Keratinocyte (primary cell): ENCODE measurements around the gene SYNE1. TPM values are rescaled to one million over a fixed set of nuclear protein-coding genes. Genes with fewer than 3 reads are reported as not detected.
A peak's percentile ranks its signal among the peaks of the same experiment; 100 is the strongest.

Source experiments
- DNase-seq: peaks from one replicate; pipeline ENCODE4 v3.0.0-alpha.2; 2011; ENCODE audit warnings: low read depth, missing footprints, low spot score
- FAIRE-seq: peaks from 2 replicates; lab custom pipeline; 2011; peaks lifted over from hg19 to GRCh38; lab: Jason Lieb, UNC
- H2AFZ ChIP-seq: 2 replicates; pipeline ENCODE4 v1.6.0; 2012; ENCODE audit warnings: low read length, control low read depth, inconsistent platforms; ENCODE audit not compliant: control insufficient read depth
- H3K27ac ChIP-seq: 2 replicates; pipeline ENCODE4 v1.5.1; 2011; ENCODE audit warnings: low read length; ENCODE audit not compliant: control insufficient read depth, insufficient read depth
- H3K27me3 ChIP-seq: 3 replicates; pipeline ENCODE4 v1.6.0; 2011; ENCODE audit warnings: low read length; ENCODE audit not compliant: control insufficient read depth, insufficient read depth; ENCODE audit errors: extremely low read depth
- H3K36me3 ChIP-seq, 2 experiments: 2 replicates in 1 of 2; 3 replicates in 1 of 2; pipeline ENCODE4 v1.5.1; 2011; ENCODE audit warnings: low read length in 2 of 2, mild to moderate bottlenecking in 1 of 2; ENCODE audit not compliant: control insufficient read depth in 2 of 2, insufficient read depth in 2 of 2; ENCODE audit errors: extremely low read depth in 1 of 2
- H3K4me1 ChIP-seq: 3 replicates; pipeline ENCODE4 v1.5.1; 2011; ENCODE audit warnings: low read length; ENCODE audit not compliant: control insufficient read depth, insufficient read depth; ENCODE audit errors: extremely low read depth
- H3K4me2 ChIP-seq: 3 replicates; pipeline ENCODE4 v1.6.0; 2011; ENCODE audit warnings: low read depth, low read length; ENCODE audit not compliant: control insufficient read depth, insufficient read depth; ENCODE audit errors: extremely low read depth
- H3K4me3 ChIP-seq, 3 experiments: fragments of 200-600 bp in 1 of 3; sonication (generic) in 1 of 3; 2 replicates in 2 of 3; 3 replicates in 1 of 3; pipeline ENCODE4 v1.5.1; 2011 to 2016; ENCODE audit warnings: low read length in 3 of 3, mild to moderate bottlenecking in 3 of 3, control low read depth in 2 of 3, inconsistent platforms in 1 of 3, low read depth in 1 of 3, mixed read lengths in 1 of 3, mixed run types in 1 of 3, moderate library complexity in 1 of 3; ENCODE audit not compliant: control insufficient read depth in 2 of 3, insufficient read depth in 2 of 3; ENCODE audit errors: extremely low read depth in 1 of 3
- H3K79me2 ChIP-seq: 2 replicates; pipeline ENCODE4 v1.6.0; 2012; ENCODE audit warnings: low read length; ENCODE audit not compliant: control insufficient read depth, insufficient read depth
- H3K9ac ChIP-seq: 3 replicates; pipeline ENCODE4 v1.6.0; 2011; ENCODE audit warnings: low read length; ENCODE audit not compliant: control insufficient read depth, insufficient read depth; ENCODE audit errors: extremely low read depth
- H3K9me1 ChIP-seq: 3 replicates; pipeline ENCODE4 v1.6.0; 2011; ENCODE audit warnings: low read length; ENCODE audit not compliant: control insufficient read depth, insufficient read depth; ENCODE audit errors: extremely low read depth
- H3K9me3 ChIP-seq: 2 replicates; pipeline ENCODE4 v1.5.1; 2012; ENCODE audit warnings: low read depth, low read length; ENCODE audit not compliant: control insufficient read depth
- H4K20me1 ChIP-seq: 3 replicates; pipeline ENCODE4 v1.6.0; 2011; ENCODE audit warnings: low read length; ENCODE audit not compliant: control insufficient read depth, insufficient read depth; ENCODE audit errors: extremely low read depth
- EZH2 ChIP-seq: IDR thresholded peaks from one replicate; pipeline ENCODE4 v1.6.1; 2012; ENCODE audit warnings: inconsistent platforms, mild to moderate bottlenecking, low read length, moderate library complexity
- dilution Hi-C: fragments of 300-500 bp; cut with MboI; formaldehyde crosslinking; loops from one replicate; pipeline ENCODE4 v1.7.0; 2020; ENCODE audit warnings: low sequenced_read_pairs; ENCODE audit not compliant: extremely low pct_ligation_motif_present
- polyA plus RNA-seq, 5 experiments: library from polyadenylated mRNA; depleted of rRNA in 3 of 5; stranded (reverse) in 3 of 5; stranded (forward) in 1 of 5; unstranded in 1 of 5; fragments of >200 nt; gene quantifications; 1 replicate in 1 of 5; 2 replicates in 3 of 5; 3 replicates in 1 of 5; pipeline versions ENCODE4 v1.2.1 to v1.2.3, GENCODE V29; 2011 to 2012; ENCODE audit warnings: missing spikeins in 2 of 5, low read depth in 1 of 5, low replicate concordance in 1 of 5
- TF ChIP-seq, protein P1 (sequence below), 3 experiments: IDR thresholded peaks in 1 of 3; conservative IDR thresholded peaks in 1 of 3; optimal IDR thresholded peaks in 1 of 3; 2 replicates in 2 of 3; 3 replicates in 1 of 3; pipeline versions ENCODE3 to v1.5.1; 2011; ENCODE audit warnings: low read length in 3 of 3, mild to moderate bottlenecking in 3 of 3, moderate library complexity in 2 of 3, control low read depth in 1 of 3, inconsistent platforms in 1 of 3; ENCODE audit not compliant: insufficient read depth in 2 of 3; ENCODE audit errors: extremely low read depth in 1 of 3

The SYNE1 gene
- polyA plus RNA-seq, 1 donor (not counting 4 experiments of a cell fraction or from before 2014, with no cell fraction given), result 4.0 TPM

DNA sequence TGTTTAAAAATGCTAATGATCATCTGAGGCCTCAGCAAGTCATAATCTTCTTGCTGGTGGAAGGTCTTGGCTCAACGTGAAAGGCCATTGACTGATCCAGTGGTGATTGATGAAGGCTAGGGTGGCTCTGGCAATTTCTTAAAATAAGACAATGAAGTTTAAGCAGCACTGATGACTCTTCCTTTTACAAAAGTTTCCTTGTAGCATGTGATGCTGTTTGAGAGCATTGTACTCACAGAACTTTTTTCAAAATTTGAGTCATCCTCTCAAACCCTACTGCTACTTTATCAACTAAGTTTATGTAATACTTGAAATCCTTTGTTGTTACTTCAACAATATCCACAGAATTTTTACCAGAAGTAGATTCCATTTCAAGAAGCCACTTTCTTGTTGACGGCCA, 447.4 kb downstream of the SYNE1 start:
- no peaks in the 10 kb centered on the region for H3K79me2 ChIP-seq
- no peaks in the 10 kb centered on the region for H3K36me3 ChIP-seq
- no peaks in the 10 kb centered on the region for H3K9me1 ChIP-seq
- H3K4me3 ChIP-seq, result no peak overlapping the region
- H3K9me3 ChIP-seq, result no peaks in the 10 kb centered on the region
- H3K27me3 ChIP-seq, result no peaks in the 10 kb centered on the region
- dilution Hi-C loops, result no loop called here
- H3K9ac ChIP-seq, result no peak overlapping the region
- no peak for DNase-seq
- H4K20me1 ChIP-seq, result no peaks in the 10 kb centered on the region
- no peak overlapping the region for H3K27ac ChIP-seq
- H3K4me2 ChIP-seq, result no peak overlapping the region
- TF ChIP-seq, protein P1, sequence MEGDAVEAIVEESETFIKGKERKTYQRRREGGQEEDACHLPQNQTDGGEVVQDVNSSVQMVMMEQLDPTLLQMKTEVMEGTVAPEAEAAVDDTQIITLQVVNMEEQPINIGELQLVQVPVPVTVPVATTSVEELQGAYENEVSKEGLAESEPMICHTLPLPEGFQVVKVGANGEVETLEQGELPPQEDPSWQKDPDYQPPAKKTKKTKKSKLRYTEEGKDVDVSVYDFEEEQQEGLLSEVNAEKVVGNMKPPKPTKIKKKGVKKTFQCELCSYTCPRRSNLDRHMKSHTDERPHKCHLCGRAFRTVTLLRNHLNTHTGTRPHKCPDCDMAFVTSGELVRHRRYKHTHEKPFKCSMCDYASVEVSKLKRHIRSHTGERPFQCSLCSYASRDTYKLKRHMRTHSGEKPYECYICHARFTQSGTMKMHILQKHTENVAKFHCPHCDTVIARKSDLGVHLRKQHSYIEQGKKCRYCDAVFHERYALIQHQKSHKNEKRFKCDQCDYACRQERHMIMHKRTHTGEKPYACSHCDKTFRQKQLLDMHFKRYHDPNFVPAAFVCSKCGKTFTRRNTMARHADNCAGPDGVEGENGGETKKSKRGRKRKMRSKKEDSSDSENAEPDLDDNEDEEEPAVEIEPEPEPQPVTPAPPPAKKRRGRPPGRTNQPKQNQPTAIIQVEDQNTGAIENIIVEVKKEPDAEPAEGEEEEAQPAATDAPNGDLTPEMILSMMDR (optimal IDR thresholded peaks at IDR 0.05 in 1 of 3, IDR thresholded peaks at IDR 0.05 in 1 of 3, conservative IDR thresholded peaks at IDR 0.05 in 1 of 3; ENCODE audit: extremely low read depth in 1 of 3, insufficient read depth in 2 of 3, low read length in 3 of 3), result no peak
- no peak for TF ChIP-seq EZH2
- H2AFZ ChIP-seq, result no peak overlapping the region
- peak; percentile 65 for FAIRE-seq
- peaks cover 3% of the 10 kb centered on the region for H3K4me1 ChIP-seq

- no peaks in the 10 kb centered on the region for H3K9me3 ChIP-seq
- DNase-seq (no peak), FAIRE-seq (peak; percentile 75)
- dilution Hi-C loops, result no loop called here
- H3K27me3 ChIP-seq, result no peaks in the 10 kb centered on the region
- peaks cover 3% of the 10 kb centered on the region for H3K4me1 ChIP-seq
- H4K20me1 ChIP-seq, result no peaks in the 10 kb centered on the region
- H3K79me2 ChIP-seq, result no peaks in the 10 kb centered on the region
- H3K4me2 ChIP-seq, result no peak overlapping the region
- H3K9ac ChIP-seq, result no peak overlapping the region
- H2AFZ ChIP-seq, result no peak overlapping the region
- TF ChIP-seq, protein P1 (optimal IDR thresholded peaks at IDR 0.05 in 1 of 3, IDR thresholded peaks at IDR 0.05 in 1 of 3, conservative IDR thresholded peaks at IDR 0.05 in 1 of 3; ENCODE audit: extremely low read depth in 1 of 3, insufficient read depth in 2 of 3, low read length in 3 of 3), result no peak
- TF ChIP-seq EZH2, result no peak
- H3K27ac ChIP-seq, result no peak overlapping the region
- H3K4me3 ChIP-seq, result no peak overlapping the region
- no peaks in the 10 kb centered on the region for H3K36me3 ChIP-seq
- H3K9me1 ChIP-seq, result no peaks in the 10 kb centered on the region
Observed at GRCh38 chr6:152188011-152188410, 449.2 kb downstream of the SYNE1 start.
